ENCODE results near the gene OSBPL2.
A peak's percentile ranks its signal among the peaks of the same experiment; 100 is the strongest.

The OSBPL2 gene

DNA sequence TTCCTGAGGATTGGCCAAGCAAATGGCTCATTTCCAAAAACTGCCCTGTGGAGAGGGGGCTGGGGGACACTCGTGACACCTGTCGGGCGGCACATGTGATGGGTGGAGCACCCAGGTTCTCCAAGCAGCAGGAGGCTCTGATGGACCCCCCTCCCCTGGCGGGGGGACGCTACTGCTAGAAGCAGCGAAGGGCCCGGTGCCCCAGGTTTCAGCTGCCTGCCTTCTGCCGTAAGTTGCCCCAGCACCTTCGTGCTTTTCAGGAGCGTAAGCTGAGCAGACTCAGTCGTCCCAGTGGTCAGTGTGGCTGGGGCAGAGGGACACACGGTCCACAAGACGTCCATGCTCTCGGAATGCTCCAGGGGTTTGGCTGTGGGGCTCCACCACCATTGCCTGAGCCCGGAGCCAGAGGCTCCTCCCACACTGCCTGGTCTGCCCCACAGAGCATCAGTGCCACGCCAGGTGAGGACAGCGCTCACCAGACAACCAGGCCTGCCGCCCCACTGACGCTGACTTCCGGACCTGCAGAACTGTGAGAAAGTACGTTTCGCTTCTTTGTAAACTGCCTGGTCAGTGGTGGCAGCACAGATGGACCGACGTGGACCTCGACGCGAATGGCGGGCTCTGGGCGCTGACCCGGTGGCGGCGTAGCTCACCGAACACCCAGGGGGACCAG is 60.4 kb downstream of the OSBPL2 start:
- no peak overlapping the region for H3K4me3 ChIP-seq (ENCODE audit: low read depth, low read length)
- H3K27me3 ChIP-seq (ENCODE audit: insufficient read depth, low read depth, severe bottlenecking), result no peaks in the 10 kb centered on the region
- H3K36me3 ChIP-seq, result peaks cover 11% of the 10 kb centered on the region; the same call in 1 of the 2 replicates
- DNase-seq, result no peak
- TF ChIP-seq CTCF (IDR thresholded peaks at IDR 0.05; ENCODE audit: low read depth, low read length), result no peak
- H3K9me3 ChIP-seq (ENCODE audit: severe bottlenecking), result no peaks in the 10 kb centered on the region
- no peak overlapping the region for H3K27ac ChIP-seq

GRCh38 chr20:62299666-62300236 is 61.4 kb downstream of the OSBPL2 start:
- no peak for DNase-seq
- no peaks in the 10 kb centered on the region for H3K9me3 ChIP-seq (ENCODE audit: severe bottlenecking)
- peaks cover 19% of the 10 kb centered on the region for H3K36me3 ChIP-seq
- no peak overlapping the region for H3K4me3 ChIP-seq (ENCODE audit: low read depth, low read length)
- no peak overlapping the region for H3K27ac ChIP-seq
- no peak for TF ChIP-seq CTCF (IDR thresholded peaks at IDR 0.05; ENCODE audit: low read depth, low read length)
- H3K27me3 ChIP-seq (ENCODE audit: insufficient read depth, low read depth, severe bottlenecking), result no peaks in the 10 kb centered on the region

GRCh38 chr20:62300319-62300718 is 62.0 kb downstream of the OSBPL2 start:
- no peak overlapping the region for H3K27ac ChIP-seq
- no peak for TF ChIP-seq CTCF (IDR thresholded peaks at IDR 0.05; ENCODE audit: low read depth, low read length)
- peaks cover 25% of the 10 kb centered on the region for H3K36me3 ChIP-seq
- no peaks in the 10 kb centered on the region for H3K9me3 ChIP-seq (ENCODE audit: severe bottlenecking)
- no peaks in the 10 kb centered on the region for H3K27me3 ChIP-seq (ENCODE audit: insufficient read depth, low read depth, severe bottlenecking)
- H3K4me3 ChIP-seq (ENCODE audit: low read depth, low read length), result no peak overlapping the region
- no peak for DNase-seq

- Histone ChIP-seq H3K27ac (peak overlapping the region; percentile 92), H3K36me3 (peaks cover 26% of the 10 kb centered on the region), H3K9me3 (ENCODE audit: severe bottlenecking) (no peaks in the 10 kb centered on the region), H3K27me3 (ENCODE audit: insufficient read depth, low read depth, severe bottlenecking) (no peaks in the 10 kb centered on the region), H3K4me3 (ENCODE audit: low read depth, low read length) (no peak overlapping the region)
- DNase-seq, result no peak
- no peak for TF ChIP-seq CTCF (IDR thresholded peaks at IDR 0.05; ENCODE audit: low read depth, low read length)
These were observed 62.9 kb downstream of the OSBPL2 start for GRCh38 chr20:62301111-62301668.

- H3K27me3 ChIP-seq (ENCODE audit: insufficient read depth, low read depth, severe bottlenecking), result no peaks in the 10 kb centered on the region
- peaks cover 32% of the 10 kb centered on the region for H3K36me3 ChIP-seq
- peak; percentile 87 for TF ChIP-seq CTCF (IDR thresholded peaks at IDR 0.05; ENCODE audit: low read depth, low read length)
- peak; percentile 94 for DNase-seq
- H3K4me3 ChIP-seq (ENCODE audit: low read depth, low read length), result peak overlapping the region; percentile 69
- H3K9me3 ChIP-seq (ENCODE audit: severe bottlenecking), result no peaks in the 10 kb centered on the region
- peak overlapping the region; percentile 92 for H3K27ac ChIP-seq
These were observed 63.5 kb downstream of the OSBPL2 start for GRCh38 chr20:62301773-62302340.

Measured in WERI-Rb-1 (cell line).